Body of pancreas (tissue), 4 donors: ENCODE results near the gene PPP2R5B.

Experiments used
- CTCF ChIP-seq, 7 experiments: fragments of 450-650 bp in 4 of 7; fragments of 200-600 bp in 3 of 7; sonication (generic) in 3 of 7; IDR thresholded peaks; one replicate each; pipeline ENCODE4 v1.5.1; 2016 to 2019; ENCODE audit warnings: antibody characterized with exemption in 7 of 7
- POLR2A ChIP-seq, 3 donors: fragments of 450-650 bp; IDR thresholded peaks; one replicate each; pipeline ENCODE4 v1.6.1; 2016; ENCODE audit warnings: antibody characterized with exemption in 3 of 3, mild to moderate bottlenecking in 2 of 3

GRCh38 chr11:64875369-64876228 lies 48.9 kb upstream of the PPP2R5B start:
- TF ChIP-seq POLR2A (IDR thresholded peaks at IDR 0.05) (no peak), CTCF (IDR thresholded peaks at IDR 0.05) (no peak)
